ENCODE measurements around the gene TEKT1. TPM values are rescaled to one million over a fixed set of nuclear protein-coding genes. Genes with fewer than 3 reads are reported as not detected.
"Not testable (repeated sequence)": the region's sequence is repeated elsewhere in the genome, so short reads cannot be mapped to it uniquely, and the experiment has no call there.

The TEKT1 gene
- total RNA-seq, 4 donors from 2014 or later, result not detected

GRCh38 chr17:6780886-6781285 is 50.6 kb downstream of the TEKT1 start:
- DNase-seq (ENCODE audit: low spot score in 2 of 2), result no peak
- no peak for TF ChIP-seq POLR2A (IDR thresholded peaks at IDR 0.05)
- intact Hi-C loops (cut with DNase I; ENCODE audit: low total_unique reads), result no loop called here
- 63 to 80% methylated on average over 3 of the region's 3 CpGs for WGBS, 2 donors
- no peak overlapping the region for H3K4me3 ChIP-seq (ENCODE audit: low read depth, poor library complexity, severe bottlenecking)

- intact Hi-C loops (cut with DNase I; ENCODE audit: low total_unique reads), result no loop called here
Measured at GRCh38 chr17:6780001-6780400, 51.5 kb downstream of the TEKT1 start.

GRCh38 chr17:6779411-6779810 is 52.1 kb downstream of the TEKT1 start:
- H3K4me3 ChIP-seq (ENCODE audit: low read depth, poor library complexity, severe bottlenecking), result no peak overlapping the region
- WGBS, 2 donors, result 59 to 60% methylated on average over 2 of the region's 2 CpGs
- TF ChIP-seq POLR2A (IDR thresholded peaks at IDR 0.05) (no peak), CTCF (IDR thresholded peaks at IDR 0.05) (no peak)
- intact Hi-C loops (cut with DNase I; ENCODE audit: low total_unique reads), result no loop called here
- DNase-seq (ENCODE audit: low spot score in 2 of 2), result no peak

More at GRCh38 chr17:6780001-6780400, 51.5 kb downstream of the TEKT1 start:
- 83 to 86% methylated on average over 8 of the region's 8 CpGs for WGBS, 2 donors
- TF ChIP-seq POLR2A (IDR thresholded peaks at IDR 0.05) (no peak), CTCF (IDR thresholded peaks at IDR 0.05) (no peak)
- DNase-seq (ENCODE audit: low spot score in 2 of 2), result no peak
- no peak overlapping the region for H3K4me3 ChIP-seq (ENCODE audit: low read depth, poor library complexity, severe bottlenecking)

- H3K4me3 ChIP-seq (ENCODE audit: low read depth, poor library complexity, severe bottlenecking), result no peak within 1 kb of the TSS
- no peak for DNase-seq (ENCODE audit: low spot score in 2 of 2)
- 4 to 6% methylated on average over 38 to 49 of the region's 49 CpGs for WGBS, 2 donors
- TF ChIP-seq POLR2A (IDR thresholded peaks at IDR 0.05) (no peak), CTCF (IDR thresholded peaks at IDR 0.05) (no peak)
- intact Hi-C loops (cut with DNase I; ENCODE audit: low total_unique reads), result no loop called here
Measured at GRCh38 chr17:6775871-6776405, 55.6 kb downstream of the TEKT1 start, which contains the start of gene FBXO39. TSS of gene FBXO39 (plus strand) at chr17:6776215. CDS start at chr17:6779869, 3,654 bp downstream.

- WGBS, 2 donors, result 91 to 95% methylated on average over 8 of the region's 8 CpGs
- intact Hi-C loops (cut with DNase I; ENCODE audit: low total_unique reads); DNase-seq (ENCODE audit: low spot score in 2 of 2); H3K4me3 ChIP-seq (ENCODE audit: low read depth, poor library complexity, severe bottlenecking): not testable (repeated sequence)
Measured at GRCh38 chr17:6774906-6775305, 56.6 kb downstream of the TEKT1 start.

GRCh38 chr17:6772016-6772415 is 59.5 kb downstream of the TEKT1 start:
- H3K4me3 ChIP-seq (ENCODE audit: low read depth, poor library complexity, severe bottlenecking), result no peak overlapping the region
- 98 to 100% methylated on average over 1 of the region's 1 CpG for WGBS, 2 donors
- intact Hi-C loops (cut with DNase I; ENCODE audit: low total_unique reads), result no loop called here
- TF ChIP-seq POLR2A (IDR thresholded peaks at IDR 0.05), result no peak
- DNase-seq (ENCODE audit: low spot score in 2 of 2), result no peak

GRCh38 chr17:6768447-6768846 is 63.1 kb downstream of the TEKT1 start:
- no peak overlapping the region for H3K4me3 ChIP-seq (ENCODE audit: low read depth, poor library complexity, severe bottlenecking)
- intact Hi-C loops (cut with DNase I; ENCODE audit: low total_unique reads), result no loop called here
- WGBS, 2 donors, result 96 to 98% methylated on average over 2 of the region's 2 CpGs
- TF ChIP-seq CTCF (IDR thresholded peaks at IDR 0.05) (no peak), POLR2A (IDR thresholded peaks at IDR 0.05) (no peak)
- no peak for DNase-seq (ENCODE audit: low spot score in 2 of 2)

Measured in lower leg skin (tissue), 4 donors.